Central memory CD8-positive, alpha-beta T cell (primary cell): ENCODE measurements around the gene RASL10B.
A peak's percentile ranks its signal among the peaks of the same experiment; 100 is the strongest.

Experiments used
- ATAC-seq: fragments of 150-1000 bp; cut with Tn5 transposase; replicated peaks from 2 replicates; pipeline ENCODE4 v1.10.0; 2022; ENCODE audit warnings: mild to moderate bottlenecking, moderate FRiP score, moderate number of reproducible peaks; ENCODE audit not compliant: poor library complexity, severe bottlenecking; ENCODE audit errors: extremely low read depth
- DNase-seq, 2 donors: peaks; one replicate each; pipeline ENCODE4 v3.0.0; 2021; ENCODE audit warnings: low spot score in 2 of 2
- H3K27ac Mint-ChIP-seq: one replicate; pipeline ENCODE4 v1.8.0; 2022; ENCODE audit warnings: low read depth, mild to moderate bottlenecking, moderate library complexity, mixed read lengths
- H3K27me3 Mint-ChIP-seq: one replicate; pipeline ENCODE4 v1.8.0; 2022; ENCODE audit warnings: mixed read lengths
- H3K36me3 Mint-ChIP-seq: one replicate; pipeline ENCODE4 v1.8.0; 2022; ENCODE audit warnings: mild to moderate bottlenecking, moderate library complexity, mixed read lengths; ENCODE audit not compliant: insufficient read depth
- H3K4me1 Mint-ChIP-seq: one replicate; pipeline ENCODE4 v1.8.0; 2022; ENCODE audit warnings: mixed read lengths
- H3K4me3 Mint-ChIP-seq: one replicate; pipeline ENCODE4 v1.8.0; 2022; ENCODE audit warnings: mild to moderate bottlenecking, moderate library complexity, mixed read lengths
- H3K9me3 Mint-ChIP-seq: one replicate; pipeline ENCODE4 v1.8.0; 2022; ENCODE audit warnings: mixed read lengths

Gene RASL10B

GRCh38 chr17:35725802-35726126 lies 5.7 kb upstream of the RASL10B start:
- ATAC-seq (no peak), DNase-seq (no peak)
- Mint-ChIP-seq H3K27me3 (no peaks in the 10 kb centered on the region), H3K36me3 (peaks cover 35% of the 10 kb centered on the region), H3K9me3 (no peaks in the 10 kb centered on the region), H3K4me1 (peaks cover 6% of the 10 kb centered on the region), H3K27ac (no peak overlapping the region), H3K4me3 (no peak overlapping the region)

GRCh38 chr17:35726127-35726952 lies 5.1 kb upstream of the RASL10B start:
- no peak for DNase-seq

GRCh38 chr17:35726953-35727460 lies 4.4 kb upstream of the RASL10B start:
- Mint-ChIP-seq H3K27ac (no peak overlapping the region), H3K4me1 (peaks cover 12% of the 10 kb centered on the region), H3K36me3 (peaks cover 34% of the 10 kb centered on the region), H3K27me3 (no peaks in the 10 kb centered on the region), H3K4me3 (no peak overlapping the region), H3K9me3 (no peaks in the 10 kb centered on the region)
- no peak for DNase-seq
- ATAC-seq: no peak

More at GRCh38 chr17:35726127-35726952, 5.1 kb upstream of the RASL10B start:
- Mint-ChIP-seq H3K27ac (no peak overlapping the region), H3K9me3 (no peaks in the 10 kb centered on the region), H3K4me3 (no peak overlapping the region), H3K4me1 (peaks cover 12% of the 10 kb centered on the region), H3K36me3 (peaks cover 35% of the 10 kb centered on the region), H3K27me3 (no peaks in the 10 kb centered on the region)
- no peak for ATAC-seq

GRCh38 chr17:35727635-35728034 lies 3.8 kb upstream of the RASL10B start:
- no peaks in the 10 kb centered on the region for H3K27me3 Mint-ChIP-seq
- H3K4me1 Mint-ChIP-seq: peaks cover 12% of the 10 kb centered on the region
- peaks cover 30% of the 10 kb centered on the region for H3K36me3 Mint-ChIP-seq
- DNase-seq: no peak
- peak overlapping the region; percentile 58 for H3K27ac Mint-ChIP-seq
- H3K4me3 Mint-ChIP-seq: no peak overlapping the region
- ATAC-seq: no peak
- no peaks in the 10 kb centered on the region for H3K9me3 Mint-ChIP-seq

- Mint-ChIP-seq H3K27me3 (no peaks in the 10 kb centered on the region), H3K9me3 (no peaks in the 10 kb centered on the region), H3K27ac (no peak overlapping the region), H3K4me3 (no peak overlapping the region), H3K36me3 (peaks cover 27% of the 10 kb centered on the region), H3K4me1 (peaks cover 12% of the 10 kb centered on the region)
- DNase-seq (no peak), ATAC-seq (no peak)
Measured at GRCh38 chr17:35728551-35728950, 2.9 kb upstream of the RASL10B start.

GRCh38 chr17:35729405-35729833 lies 2.0 kb upstream of the RASL10B start:
- H3K9me3 Mint-ChIP-seq: no peaks in the 10 kb centered on the region
- no peak overlapping the region for H3K4me3 Mint-ChIP-seq
- peaks cover 12% of the 10 kb centered on the region for H3K4me1 Mint-ChIP-seq
- H3K27ac Mint-ChIP-seq: no peak overlapping the region
- DNase-seq (no peak), ATAC-seq (no peak)
- peaks cover 20% of the 10 kb centered on the region for H3K36me3 Mint-ChIP-seq
- H3K27me3 Mint-ChIP-seq: no peaks in the 10 kb centered on the region

GRCh38 chr17:35730400-35731005 lies 936 bp upstream of the RASL10B start:
- Mint-ChIP-seq H3K4me3 (peak overlapping the region; percentile 77), H3K36me3 (peaks cover 10% of the 10 kb centered on the region), H3K4me1 (peaks cover 12% of the 10 kb centered on the region), H3K27ac (peak overlapping the region; percentile 36), H3K27me3 (no peaks in the 10 kb centered on the region), H3K9me3 (no peaks in the 10 kb centered on the region)
- DNase-seq (no peak), ATAC-seq (no peak)

GRCh38 chr17:35731917-35732805 lies 722 bp downstream of the RASL10B start:
- Mint-ChIP-seq H3K4me3 (peak overlapping the region; percentile 68), H3K27ac (no peak overlapping the region), H3K36me3 (peaks cover 5% of the 10 kb centered on the region), H3K27me3 (no peaks in the 10 kb centered on the region), H3K9me3 (no peaks in the 10 kb centered on the region), H3K4me1 (peaks cover 12% of the 10 kb centered on the region)
- ATAC-seq: no peak
- DNase-seq: no peak

- Mint-ChIP-seq H3K4me3 (peak overlapping the region; percentile 68), H3K27ac (no peak overlapping the region), H3K27me3 (no peaks in the 10 kb centered on the region), H3K36me3 (peaks cover 5% of the 10 kb centered on the region), H3K4me1 (peaks cover 12% of the 10 kb centered on the region), H3K9me3 (no peaks in the 10 kb centered on the region)
- ATAC-seq (no peak), DNase-seq (no peak)
Measured at GRCh38 chr17:35732806-35733136, 1.3 kb downstream of the RASL10B start.

- H3K27ac Mint-ChIP-seq: no peak overlapping the region
Measured at GRCh38 chr17:35733366-35733765, 1.9 kb downstream of the RASL10B start.

GRCh38 chr17:35734396-35734795 lies 3.0 kb downstream of the RASL10B start:
- Mint-ChIP-seq H3K27me3 (no peaks in the 10 kb centered on the region), H3K4me1 (peaks cover 12% of the 10 kb centered on the region), H3K4me3 (no peak overlapping the region), H3K9me3 (no peaks in the 10 kb centered on the region), H3K36me3 (peaks cover 2% of the 10 kb centered on the region), H3K27ac (no peak overlapping the region)
- no peak for ATAC-seq
- no peak for DNase-seq

More at GRCh38 chr17:35733366-35733765, 1.9 kb downstream of the RASL10B start:
- no peak for DNase-seq
- no peaks in the 10 kb centered on the region for H3K27me3 Mint-ChIP-seq
- no peak overlapping the region for H3K4me3 Mint-ChIP-seq
- ATAC-seq: no peak
- H3K36me3 Mint-ChIP-seq: peaks cover 5% of the 10 kb centered on the region
- H3K4me1 Mint-ChIP-seq: peaks cover 12% of the 10 kb centered on the region
- no peaks in the 10 kb centered on the region for H3K9me3 Mint-ChIP-seq

- Mint-ChIP-seq H3K27me3 (peaks cover 6% of the 10 kb centered on the region), H3K9me3 (no peaks in the 10 kb centered on the region), H3K4me3 (no peak overlapping the region), H3K36me3 (no peaks in the 10 kb centered on the region), H3K27ac (no peak overlapping the region), H3K4me1 (peaks cover 11% of the 10 kb centered on the region)
- no peak for ATAC-seq
- DNase-seq: no peak
Measured at GRCh38 chr17:35735036-35735805, 3.8 kb downstream of the RASL10B start.
